T follicular helper cell (primary cell): ENCODE data around the gene KLK8.
"Not testable (repeated sequence)": the region's sequence is repeated elsewhere in the genome, so short reads cannot be mapped to it uniquely, and the experiment has no call there.

ENCODE experiments used
- DNase-seq: peaks from one replicate; pipeline ENCODE4 v3.0.0-alpha.2; 2020; ENCODE audit warnings: low read depth

KLK8 gene

GRCh38 chr19:51018745-51019543 is 17.5 kb upstream of the KLK8 start:
- DNase-seq = no peak

DNA sequence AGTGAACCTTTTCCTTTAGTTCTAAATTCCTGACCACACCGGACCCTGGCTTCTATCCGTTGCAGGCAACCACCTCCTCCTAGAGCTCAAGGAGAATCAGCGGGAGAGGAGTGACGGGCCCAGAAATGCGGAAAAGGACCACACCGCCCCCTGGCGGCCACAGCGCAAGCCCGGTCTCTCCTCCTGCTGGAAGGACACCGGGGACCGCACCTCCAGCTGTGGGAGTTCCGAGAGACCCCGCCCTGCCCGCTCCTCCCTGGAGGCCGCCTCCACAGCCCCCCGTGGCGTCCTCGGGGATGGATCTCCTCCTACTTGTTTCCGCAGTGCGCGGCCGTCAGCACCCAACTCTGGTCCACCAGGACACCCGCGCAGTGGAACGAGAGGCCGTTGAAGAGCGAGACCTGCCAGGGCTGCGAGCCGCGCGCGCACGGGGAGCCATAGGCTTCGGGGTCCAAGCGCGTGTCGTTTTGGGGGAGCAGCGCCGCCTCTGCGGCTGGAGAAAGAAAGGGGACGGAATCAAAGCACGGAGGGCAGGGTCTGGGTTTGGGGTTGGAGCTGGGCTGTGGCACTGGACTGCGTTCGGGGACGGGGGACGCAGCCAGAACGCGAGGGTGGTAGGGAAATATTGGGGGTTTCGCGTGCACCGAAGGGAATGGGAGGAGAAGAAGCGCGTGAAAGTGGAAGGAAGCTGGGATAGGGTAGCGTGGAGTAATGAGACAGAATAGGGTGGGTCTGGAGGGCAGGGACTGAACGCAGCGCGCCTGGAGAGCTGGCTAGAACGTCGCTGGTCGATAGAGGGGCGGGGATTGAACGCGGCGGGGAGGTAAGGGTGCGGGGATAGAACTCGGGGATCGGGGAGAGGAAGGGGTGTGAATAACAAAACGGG is 15.6 kb upstream of the KLK8 start:
- DNase-seq = no peak

GRCh38 chr19:51015691-51016267 is 14.4 kb upstream of the KLK8 start:
- no peak for DNase-seq

GRCh38 chr19:51014242-51014641 is 12.8 kb upstream of the KLK8 start:
- no peak for DNase-seq

GRCh38 chr19:51012661-51013190 is 11.3 kb upstream of the KLK8 start:
- DNase-seq = no peak

DNA sequence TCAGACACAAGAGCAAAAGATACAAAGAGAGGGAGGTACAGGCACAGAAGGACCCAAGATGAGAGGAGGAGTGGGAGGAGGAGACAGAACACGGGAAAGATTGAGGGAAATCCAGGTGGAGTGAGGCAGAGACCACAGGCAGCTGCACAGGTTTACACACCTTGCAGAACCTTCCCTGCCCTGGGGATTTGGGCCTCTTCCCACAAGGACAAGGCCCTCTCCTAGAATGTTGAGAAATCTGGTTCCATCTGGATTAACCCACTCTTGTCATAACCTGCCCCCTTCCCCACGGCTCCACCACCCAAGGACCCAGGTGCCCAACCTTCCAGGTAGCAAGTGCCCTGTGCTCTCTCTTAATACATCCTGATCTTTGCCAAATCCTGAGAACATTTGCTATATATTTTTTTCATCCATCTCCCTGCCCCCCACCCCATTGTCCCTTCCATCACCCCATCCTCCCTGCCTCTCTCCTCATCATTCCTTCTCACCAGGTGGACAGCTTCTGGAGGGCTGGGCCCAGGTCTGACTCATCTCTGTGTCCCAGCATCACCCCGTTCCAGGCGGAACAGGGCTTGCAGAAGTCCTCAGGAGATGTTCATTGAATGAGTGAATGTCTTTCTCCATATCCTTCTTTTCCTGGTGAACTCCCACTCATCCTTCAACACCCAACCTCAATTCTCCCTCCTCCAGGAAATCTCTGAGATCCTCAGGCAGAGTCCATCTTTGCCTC is 8.8 kb upstream of the KLK8 start:
- DNase-seq = no peak

DNA sequence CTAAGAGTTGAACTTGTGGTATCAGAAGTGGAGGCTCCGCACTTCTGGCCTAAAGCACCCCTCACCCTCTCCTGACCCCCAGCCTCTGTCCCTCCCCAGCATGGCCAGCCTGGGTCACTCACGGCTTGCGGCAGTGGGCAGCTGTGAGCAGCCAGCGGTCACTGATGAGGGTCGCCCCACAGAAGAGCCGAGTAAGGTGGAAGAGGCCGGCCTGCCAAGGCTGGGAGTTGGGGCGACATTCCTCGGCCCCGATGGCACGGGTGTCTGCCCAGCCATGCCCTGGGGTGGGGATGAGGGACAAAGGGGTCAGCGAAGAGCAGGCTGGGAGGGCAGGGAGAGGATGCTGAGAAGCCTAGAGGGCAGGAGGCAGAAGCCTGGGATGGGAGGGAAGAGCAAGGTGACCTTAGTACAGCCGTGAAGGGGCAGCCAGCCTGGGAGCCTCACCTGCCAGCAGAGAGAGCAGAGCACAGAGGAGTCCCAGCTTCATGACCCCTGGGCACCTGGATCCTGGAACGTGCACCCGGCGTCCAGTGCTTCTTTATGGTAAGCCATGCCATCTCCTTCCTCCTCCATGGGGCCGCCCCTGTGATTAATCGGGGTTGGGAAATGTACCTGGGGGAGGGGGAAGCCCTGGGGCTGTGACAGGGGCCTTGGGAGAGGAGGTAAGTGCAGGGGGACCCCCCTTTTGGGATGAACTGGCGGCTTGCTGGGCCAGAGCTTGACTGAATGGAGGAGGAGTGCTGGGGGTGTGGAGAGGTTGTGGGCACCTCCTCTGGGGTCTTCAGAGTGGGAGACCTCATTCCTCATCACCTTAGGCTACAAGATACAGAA is 7.9 kb upstream of the KLK8 start:
- DNase-seq = no peak

GRCh38 chr19:51007488-51007887 is 6.1 kb upstream of the KLK8 start:
- no peak for DNase-seq

DNA sequence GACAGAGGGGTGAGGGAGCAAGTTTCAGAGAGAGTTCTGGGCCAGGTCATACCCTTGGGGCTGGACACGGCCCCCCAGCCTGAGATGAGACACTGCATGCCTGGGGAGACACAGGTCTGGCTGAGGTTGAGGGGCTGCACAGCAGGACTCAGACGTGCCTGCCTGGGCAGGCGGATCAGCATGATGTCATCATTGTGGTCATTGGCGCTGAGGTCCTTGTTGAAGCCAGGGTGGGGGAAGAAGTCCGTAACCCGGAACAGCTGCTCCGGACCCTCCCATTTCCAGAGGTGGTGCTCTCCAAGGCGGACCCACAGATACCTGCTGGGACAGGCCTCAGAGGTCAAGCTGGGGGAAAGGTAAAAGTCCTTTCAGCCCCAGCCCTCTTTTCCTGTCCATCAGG is 5.0 kb upstream of the KLK8 start:
- no peak for DNase-seq

DNA sequence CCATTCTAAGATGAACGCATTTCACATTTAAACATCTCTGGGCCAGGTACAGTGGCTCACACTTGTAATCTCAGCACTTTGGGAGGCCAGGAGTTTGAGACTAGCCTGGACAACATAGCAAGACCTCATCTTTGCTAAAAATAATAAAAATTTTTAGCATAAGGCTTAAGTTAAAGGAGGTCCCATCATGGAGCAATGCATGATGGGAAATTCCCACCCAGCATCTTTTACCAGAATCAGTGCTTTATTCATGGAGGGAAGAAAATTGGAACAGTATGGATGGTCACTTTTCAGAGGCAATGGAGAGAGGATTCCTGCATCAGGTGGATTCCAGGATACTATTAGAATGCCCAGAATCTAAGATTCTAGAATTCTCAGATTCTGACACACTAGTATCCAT is 3.8 kb upstream of the KLK8 start:
- DNase-seq = no peak

DNA sequence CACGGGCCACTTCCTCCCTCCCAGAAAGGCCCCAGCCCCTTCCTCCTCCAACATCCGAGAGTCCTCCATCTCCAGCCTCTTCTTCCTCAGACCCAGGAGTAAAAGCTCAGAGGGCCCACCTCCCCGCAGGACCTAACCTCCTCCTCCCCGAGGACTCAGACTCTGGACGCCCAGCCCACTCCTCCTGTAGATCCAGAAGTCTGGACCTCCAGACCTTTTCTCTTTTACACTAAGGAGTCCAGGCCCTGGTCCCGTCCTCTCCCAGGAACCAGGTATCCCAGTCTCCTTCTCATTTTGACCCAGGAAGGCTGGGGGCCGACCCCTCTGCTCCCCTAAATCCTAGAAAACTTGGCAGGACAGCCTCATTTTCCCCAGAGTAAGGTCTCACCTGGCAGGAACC is 1.9 kb upstream of the KLK8 start:
- DNase-seq = no peak

GRCh38 chr19:51002542-51003311 is 1.3 kb upstream of the KLK8 start:
- DNase-seq = no peak

DNA sequence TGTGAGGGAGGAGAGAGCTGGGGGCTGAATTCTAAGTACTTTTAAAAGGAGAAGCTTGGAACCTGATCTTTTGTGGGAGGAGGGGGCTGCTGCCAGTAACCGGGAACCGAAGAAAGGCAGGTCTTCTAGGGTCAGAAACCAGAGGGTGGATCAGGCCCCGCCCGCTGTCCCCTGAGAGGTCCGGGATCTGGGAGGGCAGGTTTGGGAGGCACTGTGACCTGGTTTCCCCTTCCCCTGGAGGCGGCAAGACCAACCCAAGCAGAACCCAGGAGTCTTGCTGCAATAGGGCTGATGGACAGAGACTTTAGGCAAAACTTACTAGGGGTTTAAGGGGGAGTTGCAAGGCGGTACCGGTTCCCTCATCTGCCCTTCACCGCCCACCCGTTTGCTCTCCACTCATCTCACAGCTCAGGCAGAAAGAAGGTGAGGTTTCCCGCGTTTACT is 707 bp upstream of the KLK8 start:
- DNase-seq = no peak

GRCh38 chr19:51000981-51001380 is 423 bp downstream of the KLK8 start:
- no peak for DNase-seq

DNA sequence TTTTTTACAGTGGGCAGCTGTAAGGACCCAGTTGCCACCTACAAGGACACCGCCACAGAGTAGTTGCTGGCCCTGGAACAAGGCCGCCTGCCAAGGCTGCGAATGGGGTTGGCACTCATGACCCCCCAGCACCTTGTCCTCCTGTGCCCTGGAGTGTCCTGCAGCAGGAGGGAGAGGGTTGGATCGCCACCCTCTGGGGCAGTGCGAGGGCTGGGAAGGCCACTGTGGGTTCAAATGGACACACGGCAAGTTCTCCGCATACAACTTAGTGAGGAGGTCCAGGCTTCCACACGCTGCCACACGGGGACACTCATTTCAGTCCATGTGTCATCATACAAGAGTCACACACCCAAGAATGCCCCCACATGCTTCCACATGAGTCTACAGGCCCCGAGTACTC is 978 bp downstream of the KLK8 start:
- DNase-seq = no peak

GRCh38 chr19:50998686-50999085 is 2.7 kb downstream of the KLK8 start:
- DNase-seq = no peak

GRCh38 chr19:50998061-50998460 is 3.3 kb downstream of the KLK8 start:
- DNase-seq = no peak

DNA sequence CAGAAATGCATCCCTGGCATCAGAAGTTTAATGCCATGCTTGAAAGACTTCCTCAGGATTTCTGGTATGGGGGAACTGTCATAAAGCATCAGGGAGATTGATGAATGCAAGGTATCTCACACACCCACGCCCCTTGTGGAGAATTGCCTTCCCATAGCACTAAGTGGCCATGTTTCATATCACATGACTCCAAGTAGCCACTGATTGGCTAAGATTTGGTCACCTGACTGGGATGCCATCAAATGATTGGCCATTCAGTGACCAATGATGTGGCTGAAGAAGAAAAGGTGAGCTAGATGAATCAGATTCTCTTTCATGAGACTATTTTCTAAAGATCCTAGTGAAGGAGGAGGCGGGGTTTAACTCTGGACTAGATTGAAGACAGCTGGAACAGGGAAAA is 7.3 kb downstream of the KLK8 start:
- no peak for DNase-seq

DNA sequence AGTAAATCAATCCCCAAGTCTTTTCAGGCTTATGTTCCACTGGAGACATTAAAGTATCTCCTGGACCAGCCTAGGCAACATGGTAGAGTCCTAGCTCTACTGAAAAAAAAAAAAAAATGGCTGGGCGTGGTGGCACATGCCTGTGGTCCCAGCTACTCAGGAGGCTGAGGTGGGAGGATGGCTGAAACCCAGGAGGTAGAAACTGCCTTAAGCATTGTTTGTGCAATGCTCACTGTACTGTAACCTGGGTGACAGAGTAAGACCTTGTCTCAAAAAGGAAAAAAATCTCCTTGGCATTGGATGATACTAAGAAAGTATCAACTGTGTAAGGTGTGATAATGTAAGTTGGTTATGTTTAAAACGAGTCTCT is 8.8 kb downstream of the KLK8 start:
- DNase-seq = no peak

- DNase-seq = not testable (repeated sequence)
Measured at GRCh38 chr19:50984416-50984815, 17.0 kb downstream of the KLK8 start.
